HEK293 (cell line): ENCODE measurements around the gene CATSPERE.
A peak's percentile ranks its signal among the peaks of the same experiment; 100 is the strongest.

Experiments
- CTCF ChIA-PET: fragments of 350-600 bp; formaldehyde crosslinking; extraction: SDS; loops from one replicate; lab custom pipeline; 2021; ENCODE audit warnings: antibody characterized with exemption; lab: Yijun Ruan, JAX
- POLR2A ChIA-PET: fragments of 300-600 bp; formaldehyde crosslinking; extraction: SDS; loops from one replicate; lab custom pipeline; 2020; ENCODE audit warnings: antibody characterized with exemption, inconsistent platforms; lab: Yijun Ruan, JAX
- H3K27ac ChIP-seq: fragments of 200-500 bp; sonication (Bioruptor generic); 2 replicates; pipeline ENCODE4 v1.5.1; 2014; ENCODE audit warnings: low read depth, low read length, control low read depth, inconsistent platforms; ENCODE audit errors: extremely low read depth
- H3K36me3 ChIP-seq, 2 experiments: fragments of 200-500 bp in 1 of 2; sonication (Bioruptor generic) in 1 of 2; 1 replicate in 1 of 2; 2 replicates in 1 of 2; pipeline ENCODE4 v1.5.1; 2014 to 2017; ENCODE audit warnings: inconsistent platforms in 2 of 2, low read length in 2 of 2; ENCODE audit not compliant: control insufficient read depth in 2 of 2, insufficient read depth in 1 of 2
- H3K4me1 ChIP-seq: fragments of 200-500 bp; sonication (Bioruptor generic); 2 replicates; pipeline ENCODE4 v1.5.1; 2014; ENCODE audit warnings: mild to moderate bottlenecking, low read length, inconsistent platforms; ENCODE audit not compliant: control insufficient read depth, insufficient read depth
- H3K4me3 ChIP-seq: 2 replicates; pipeline ENCODE4 v1.5.1; 2011; ENCODE audit warnings: low read depth, mild to moderate bottlenecking, control low read depth, low read length, moderate library complexity
- H3K9me3 ChIP-seq: fragments of 200-500 bp; sonication (Bioruptor generic); 2 replicates; pipeline ENCODE4 v1.5.1; 2014; ENCODE audit warnings: low read depth, low read length, inconsistent platforms; ENCODE audit not compliant: control insufficient read depth, insufficient read depth
- GLI4 ChIP-seq: fragments of 450-650 bp; formaldehyde crosslinking; IDR thresholded peaks from 2 replicates; pipeline ENCODE4 v1.5.1; 2016; ENCODE audit warnings: missing biosample characterization, missing genetic modification characterization
- IKZF3 ChIP-seq: fragments of 450-650 bp; IDR thresholded peaks from 2 replicates; pipeline ENCODE4 v1.5.0; 2018; ENCODE audit warnings: missing biosample characterization, mild to moderate bottlenecking, missing genetic modification characterization, moderate library complexity
- KLF17 ChIP-seq: fragments of 450-650 bp; formaldehyde crosslinking; IDR thresholded peaks from 2 replicates; pipeline ENCODE4 v1.5.1; 2016; ENCODE audit warnings: missing biosample characterization, missing genetic modification characterization
- REPIN1 ChIP-seq: fragments of 450-650 bp; formaldehyde crosslinking; IDR thresholded peaks from 2 replicates; pipeline ENCODE4 v1.5.1; 2017; ENCODE audit warnings: missing biosample characterization, missing genetic modification characterization, low read depth
- SP7 ChIP-seq: fragments of 450-650 bp; formaldehyde crosslinking; IDR thresholded peaks from 2 replicates; pipeline ENCODE4 v1.5.1; 2016; ENCODE audit warnings: missing biosample characterization, missing genetic modification characterization
- ZBTB44 ChIP-seq: fragments of 450-650 bp; IDR thresholded peaks from 2 replicates; pipeline ENCODE4 v1.5.1; 2018; ENCODE audit warnings: missing biosample characterization, mild to moderate bottlenecking, missing genetic modification characterization
- ZEB2 ChIP-seq: fragments of 450-650 bp; formaldehyde crosslinking; IDR thresholded peaks from 2 replicates; pipeline ENCODE4 v1.5.1; 2016; ENCODE audit warnings: missing biosample characterization, missing genetic modification characterization
- ZFHX2 ChIP-seq: fragments of 450-650 bp; formaldehyde crosslinking; conservative IDR thresholded peaks from 2 replicates; pipeline ENCODE4 v1.5.1; 2016; ENCODE audit warnings: missing biosample characterization, missing genetic modification characterization
- ZNF335 ChIP-seq: fragments of 450-650 bp; formaldehyde crosslinking; conservative IDR thresholded peaks from 2 replicates; pipeline ENCODE4 v1.5.1; 2016; ENCODE audit warnings: missing biosample characterization, missing genetic modification characterization
- ZNF341 ChIP-seq: fragments of 450-650 bp; formaldehyde crosslinking; IDR thresholded peaks from 2 replicates; pipeline ENCODE4; 2016; ENCODE audit warnings: low read depth, missing biosample characterization, missing genetic modification characterization
- ZNF513 ChIP-seq: fragments of 450-650 bp; IDR thresholded peaks from 2 replicates; pipeline ENCODE4 v1.5.1; 2018; ENCODE audit warnings: missing biosample characterization, missing genetic modification characterization
- ZNF548 ChIP-seq: fragments of 450-650 bp; formaldehyde crosslinking; IDR thresholded peaks from 2 replicates; pipeline ENCODE4 v1.5.1; 2016; ENCODE audit warnings: missing biosample characterization, missing genetic modification characterization
- ZNF555 ChIP-seq: fragments of 450-650 bp; formaldehyde crosslinking; conservative IDR thresholded peaks from 2 replicates; pipeline ENCODE4 v1.5.1; 2017; ENCODE audit warnings: missing biosample characterization, mild to moderate bottlenecking, missing genetic modification characterization, inconsistent platforms
- ZNF580 ChIP-seq: fragments of 450-650 bp; formaldehyde crosslinking; IDR thresholded peaks from 2 replicates; pipeline ENCODE4 v1.5.1; 2016; ENCODE audit warnings: missing biosample characterization, missing genetic modification characterization
- ZNF585B ChIP-seq: fragments of 450-650 bp; formaldehyde crosslinking; IDR thresholded peaks from 2 replicates; pipeline ENCODE4 v1.5.1; 2016; ENCODE audit warnings: missing biosample characterization, missing genetic modification characterization
- ZNF600 ChIP-seq: fragments of 450-650 bp; formaldehyde crosslinking; IDR thresholded peaks from 2 replicates; pipeline ENCODE4 v1.5.1; 2016; ENCODE audit warnings: missing biosample characterization, missing genetic modification characterization
- ZNF610 ChIP-seq: fragments of 450-650 bp; formaldehyde crosslinking; IDR thresholded peaks from 2 replicates; pipeline ENCODE4 v1.5.1; 2016; ENCODE audit warnings: missing biosample characterization, missing genetic modification characterization, borderline replicate concordance
- ZNF707 ChIP-seq: fragments of 450-650 bp; formaldehyde crosslinking; IDR thresholded peaks from 2 replicates; pipeline ENCODE4 v1.5.1; 2016; ENCODE audit warnings: missing biosample characterization, missing genetic modification characterization
- ZNF843 ChIP-seq: fragments of 450-650 bp; formaldehyde crosslinking; IDR thresholded peaks from 2 replicates; pipeline ENCODE4 v1.5.1; 2016; ENCODE audit warnings: missing biosample characterization, missing genetic modification characterization
- ZSCAN23 ChIP-seq: fragments of 450-650 bp; formaldehyde crosslinking; IDR thresholded peaks from 2 replicates; pipeline ENCODE4 v1.5.1; 2016; ENCODE audit warnings: missing biosample characterization, missing genetic modification characterization
- TF ChIP-seq, protein P1 (sequence below): fragments of 450-650 bp; formaldehyde crosslinking; IDR thresholded peaks from 2 replicates; pipeline ENCODE4; 2016; ENCODE audit warnings: missing biosample characterization, missing genetic modification characterization
- TF ChIP-seq, protein P2 (sequence below): fragments of 450-650 bp; formaldehyde crosslinking; IDR thresholded peaks from 2 replicates; pipeline ENCODE4 v1.5.1; 2016; ENCODE audit warnings: missing biosample characterization, missing genetic modification characterization, borderline replicate concordance
- TF ChIP-seq, protein P3 (sequence below): fragments of 450-650 bp; formaldehyde crosslinking; IDR thresholded peaks from 2 replicates; pipeline ENCODE4 v1.5.1; 2016; ENCODE audit warnings: missing biosample characterization, missing genetic modification characterization
- TF ChIP-seq, protein P4 (sequence below): fragments of 450-650 bp; formaldehyde crosslinking; optimal IDR thresholded peaks from 2 replicates; pipeline ENCODE3; 2016; ENCODE audit warnings: missing biosample characterization, mild to moderate bottlenecking, missing genetic modification characterization

Gene CATSPERE

DNA sequence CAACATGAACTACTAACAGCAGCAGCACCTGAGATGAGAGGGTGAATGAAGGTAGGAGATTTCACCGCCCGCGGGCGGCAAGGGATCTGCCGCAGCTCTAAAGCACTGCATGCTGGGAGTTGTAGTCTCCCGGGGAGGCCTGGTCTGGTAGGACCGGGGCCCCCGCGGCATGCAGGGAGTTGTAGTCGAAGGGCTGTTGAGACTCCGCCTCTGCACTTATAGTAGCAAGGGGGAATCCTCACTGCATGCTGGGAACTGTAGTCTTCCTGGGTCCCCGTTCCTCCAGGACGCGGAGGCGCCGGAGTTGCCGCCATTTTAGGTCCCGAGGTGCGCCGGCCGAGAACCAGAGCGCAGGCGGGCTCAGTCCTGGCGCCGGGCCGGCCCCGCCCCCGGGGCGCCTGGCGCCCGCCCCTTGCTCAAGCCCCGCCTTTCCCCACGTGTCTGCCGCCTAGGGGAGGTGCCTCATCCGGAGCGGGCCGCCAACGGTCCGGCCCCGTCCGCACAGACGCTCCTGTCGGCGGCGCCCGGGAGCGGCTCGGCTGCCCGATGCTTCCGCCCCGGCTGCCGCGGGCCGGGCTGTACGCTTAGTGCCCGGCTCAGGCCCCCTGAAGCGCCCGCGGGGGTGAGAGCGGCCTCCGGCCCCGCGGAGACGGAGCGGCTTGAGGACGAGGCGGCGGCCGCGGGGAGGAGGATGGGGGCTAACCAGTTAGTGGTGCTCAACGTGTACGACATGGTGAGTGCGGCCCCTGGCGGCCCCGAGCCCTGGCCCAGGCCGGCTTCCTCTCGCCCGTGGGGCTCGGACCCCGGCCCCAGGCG is 191.8 kb downstream of the CATSPERE start, which contains the start of gene DESI2 (continued):
- TF ChIP-seq ZBTB44 (tag by site-specific recombination) = peak; percentile 41; the same call in 1 of the 2 replicates
- peak; percentile 25; the same call in 1 of the 2 replicates for TF ChIP-seq ZNF843
- TF ChIP-seq, protein P1, sequence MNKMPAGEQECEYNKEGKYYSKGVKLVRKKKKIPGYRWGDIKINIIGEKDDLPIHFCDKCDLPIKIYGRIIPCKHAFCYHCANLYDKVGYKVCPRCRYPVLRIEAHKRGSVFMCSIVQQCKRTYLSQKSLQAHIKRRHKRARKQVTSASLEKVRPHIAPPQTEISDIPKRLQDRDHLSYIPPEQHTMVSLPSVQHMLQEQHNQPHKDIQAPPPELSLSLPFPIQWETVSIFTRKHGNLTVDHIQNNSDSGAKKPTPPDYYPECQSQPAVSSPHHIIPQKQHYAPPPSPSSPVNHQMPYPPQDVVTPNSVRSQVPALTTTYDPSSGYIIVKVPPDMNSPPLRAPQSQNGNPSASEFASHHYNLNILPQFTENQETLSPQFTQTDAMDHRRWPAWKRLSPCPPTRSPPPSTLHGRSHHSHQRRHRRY (tag by site-specific recombination) = no peak
- TF ChIP-seq KLF17 = peak; percentile 31; the same call in 1 of the 2 replicates
- peak; percentile 36 for TF ChIP-seq ZNF513 (tag by site-specific recombination)
- TF ChIP-seq ZNF555 = no peak
- peak; percentile 81; the same call in 1 of the 2 replicates for TF ChIP-seq REPIN1 (tag by site-specific recombination)
- peak; percentile 24 for TF ChIP-seq SP7 (tag by site-specific recombination)
- TF ChIP-seq ZEB2 (tag by site-specific recombination) = peak; percentile 79
- 0 out of 2 replicates have a peak, but pooled peaks have one; percentile 17 for TF ChIP-seq GLI4 (tag by site-specific recombination)
- peak; percentile 41; the same call in 1 of the 2 replicates for TF ChIP-seq ZNF341 (tag by site-specific recombination)

GRCh38 chr1:244653439-244654107 is 192.5 kb downstream of the CATSPERE start:
- Histone ChIP-seq H3K4me1 (peaks cover 11% of the 10 kb centered on the region; the same call in 1 of the 2 replicates), H3K27ac (peak overlapping the region; percentile 80), H3K36me3 (peaks cover 0 to 17% of the 10 kb centered on the region in 2 experiments; a peak in 2 of 3 replicates), H3K4me3 (peak overlapping the region; percentile 60), H3K9me3 (no peaks in the 10 kb centered on the region)
- POLR2A ChIA-PET = interaction anchor here (0.6 to 1.4 kb wide), 6 partner anchors 11 to 311 kb away, joined by 3 to 7 read pairs (median 4); partner anchors contain the start of gene COX20
- CTCF ChIA-PET = interaction anchor here (0.8 to 1.9 kb wide), 6 partner anchors 10 to 143 kb away, joined by 3 to 6 read pairs (median 3); no protein-coding TSS in a partner anchor
- TF ChIP-seq ZNF707 (tag by site-specific recombination) = no peak
- no peak for TF ChIP-seq ZNF580
- TF ChIP-seq ZNF335 (tag by site-specific recombination) = peak; percentile 97
- no peak for TF ChIP-seq ZNF548
- TF ChIP-seq ZNF610 = no peak
- no peak for TF ChIP-seq ZFHX2 (tag by site-specific recombination)
- TF ChIP-seq, protein P2, sequence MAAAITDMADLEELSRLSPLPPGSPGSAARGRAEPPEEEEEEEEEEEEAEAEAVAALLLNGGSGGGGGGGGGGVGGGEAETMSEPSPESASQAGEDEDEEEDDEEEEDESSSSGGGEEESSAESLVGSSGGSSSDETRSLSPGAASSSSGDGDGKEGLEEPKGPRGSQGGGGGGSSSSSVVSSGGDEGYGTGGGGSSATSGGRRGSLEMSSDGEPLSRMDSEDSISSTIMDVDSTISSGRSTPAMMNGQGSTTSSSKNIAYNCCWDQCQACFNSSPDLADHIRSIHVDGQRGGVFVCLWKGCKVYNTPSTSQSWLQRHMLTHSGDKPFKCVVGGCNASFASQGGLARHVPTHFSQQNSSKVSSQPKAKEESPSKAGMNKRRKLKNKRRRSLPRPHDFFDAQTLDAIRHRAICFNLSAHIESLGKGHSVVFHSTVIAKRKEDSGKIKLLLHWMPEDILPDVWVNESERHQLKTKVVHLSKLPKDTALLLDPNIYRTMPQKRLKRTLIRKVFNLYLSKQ (tag by site-specific recombination) = no peak
- TF ChIP-seq ZNF341 (tag by site-specific recombination) = no peak
- no peak for TF ChIP-seq ZSCAN23
- TF ChIP-seq ZNF585B (tag by site-specific recombination) = no peak
- peak; percentile 80 for TF ChIP-seq IKZF3
- TF ChIP-seq, protein P3, sequence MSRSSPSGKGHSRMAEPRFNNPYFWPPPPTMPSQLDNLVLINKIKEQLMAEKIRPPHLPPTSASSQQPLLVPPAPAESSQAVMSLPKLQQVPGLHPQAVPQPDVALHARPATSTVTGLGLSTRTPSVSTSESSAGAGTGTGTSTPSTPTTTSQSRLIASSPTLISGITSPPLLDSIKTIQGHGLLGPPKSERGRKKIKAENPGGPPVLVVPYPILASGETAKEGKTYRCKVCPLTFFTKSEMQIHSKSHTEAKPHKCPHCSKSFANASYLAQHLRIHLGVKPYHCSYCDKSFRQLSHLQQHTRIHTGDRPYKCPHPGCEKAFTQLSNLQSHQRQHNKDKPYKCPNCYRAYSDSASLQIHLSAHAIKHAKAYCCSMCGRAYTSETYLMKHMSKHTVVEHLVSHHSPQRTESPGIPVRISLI (tag by site-specific recombination) = no peak
- TF ChIP-seq, protein P4, sequence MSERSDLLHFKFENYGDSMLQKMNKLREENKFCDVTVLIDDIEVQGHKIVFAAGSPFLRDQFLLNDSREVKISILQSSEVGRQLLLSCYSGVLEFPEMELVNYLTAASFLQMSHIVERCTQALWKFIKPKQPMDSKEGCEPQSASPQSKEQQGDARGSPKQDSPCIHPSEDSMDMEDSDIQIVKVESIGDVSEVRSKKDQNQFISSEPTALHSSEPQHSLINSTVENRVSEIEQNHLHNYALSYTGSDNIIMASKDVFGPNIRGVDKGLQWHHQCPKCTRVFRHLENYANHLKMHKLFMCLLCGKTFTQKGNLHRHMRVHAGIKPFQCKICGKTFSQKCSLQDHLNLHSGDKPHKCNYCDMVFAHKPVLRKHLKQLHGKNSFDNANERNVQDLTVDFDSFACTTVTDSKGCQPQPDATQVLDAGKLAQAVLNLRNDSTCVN (tag by site-specific recombination) = peak; percentile 29
- no peak for TF ChIP-seq ZNF600 (tag by site-specific recombination)
